ENCODE data around the gene OLFM2. TPM values are rescaled to one million over a fixed set of nuclear protein-coding genes. Genes with fewer than 3 reads are reported as not detected.
"Not testable (repeated sequence)": the region's sequence is repeated elsewhere in the genome, so short reads cannot be mapped to it uniquely, and the experiment has no call there.

The OLFM2 gene
- polyA plus RNA-seq, 3 donors, result 8.7 to 61.4 (median 17.2) TPM

DNA sequence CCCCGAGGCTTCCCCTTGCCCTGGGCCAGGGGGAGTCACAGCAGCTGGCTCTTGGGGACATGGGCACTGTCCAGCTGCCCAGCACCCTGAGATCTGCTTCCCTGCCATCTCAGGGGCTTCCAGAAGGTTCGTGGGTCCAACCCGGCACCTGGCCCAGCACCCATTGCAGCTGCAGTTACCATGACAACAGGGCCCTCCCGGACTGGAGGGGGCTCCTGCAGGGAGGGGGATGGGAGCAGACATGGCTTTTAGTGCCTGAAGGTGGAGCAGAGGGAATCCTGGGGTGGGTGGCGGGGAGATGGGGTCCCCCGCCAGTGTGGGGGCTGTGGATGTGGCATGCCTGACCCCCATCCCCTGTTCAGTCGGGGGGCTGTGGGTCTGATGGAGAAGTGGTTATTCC is 86.5 kb downstream of the OLFM2 start:
- 69 to 86% (median 80%) methylated on average over 7 of the region's 7 CpGs for WGBS, 3 donors
- no peak overlapping the region for H3K27ac ChIP-seq (ENCODE audit: low read depth, low read length)

DNA sequence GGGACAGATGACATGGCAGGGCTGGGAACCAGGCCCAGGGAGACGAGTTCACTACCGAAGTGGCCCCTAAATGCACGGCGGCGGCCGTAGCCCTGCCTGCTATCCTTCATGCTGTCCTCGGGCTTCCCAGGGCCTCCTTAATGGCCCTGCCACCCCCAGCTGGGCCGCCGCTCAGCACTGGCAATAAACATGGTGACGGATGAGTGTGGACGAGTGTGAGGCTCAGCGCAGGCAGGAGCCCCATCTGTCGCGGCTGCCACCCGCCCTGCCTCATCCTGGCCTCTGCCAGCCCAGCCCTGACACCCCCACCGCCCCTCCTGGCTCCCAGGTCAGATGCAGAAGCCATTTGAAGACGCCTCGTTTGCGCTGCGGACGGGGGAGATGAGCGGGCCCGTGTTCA is 87.6 kb downstream of the OLFM2 start:
- WGBS, 3 donors, result 84 to 89% (median 87%) methylated on average over 23 of the region's 23 CpGs

GRCh38 chr19:9848060-9848459 is 88.3 kb downstream of the OLFM2 start:
- H3K27ac ChIP-seq (ENCODE audit: low read depth, low read length), result no peak overlapping the region
- WGBS, 3 donors, result 58 to 92% (median 77%) methylated on average over 4 of the region's 4 CpGs

More for the DNA sequence above, 87.6 kb downstream of the OLFM2 start:
- no peak overlapping the region for H3K27ac ChIP-seq (ENCODE audit: low read depth, low read length)

- 55 to 67% (median 63%) methylated on average over 13 of the region's 13 CpGs for WGBS, 3 donors
- H3K27ac ChIP-seq (ENCODE audit: low read depth, low read length), result no peak overlapping the region
These were observed 89.1 kb downstream of the OLFM2 start for GRCh38 chr19:9847087-9847671.

DNA sequence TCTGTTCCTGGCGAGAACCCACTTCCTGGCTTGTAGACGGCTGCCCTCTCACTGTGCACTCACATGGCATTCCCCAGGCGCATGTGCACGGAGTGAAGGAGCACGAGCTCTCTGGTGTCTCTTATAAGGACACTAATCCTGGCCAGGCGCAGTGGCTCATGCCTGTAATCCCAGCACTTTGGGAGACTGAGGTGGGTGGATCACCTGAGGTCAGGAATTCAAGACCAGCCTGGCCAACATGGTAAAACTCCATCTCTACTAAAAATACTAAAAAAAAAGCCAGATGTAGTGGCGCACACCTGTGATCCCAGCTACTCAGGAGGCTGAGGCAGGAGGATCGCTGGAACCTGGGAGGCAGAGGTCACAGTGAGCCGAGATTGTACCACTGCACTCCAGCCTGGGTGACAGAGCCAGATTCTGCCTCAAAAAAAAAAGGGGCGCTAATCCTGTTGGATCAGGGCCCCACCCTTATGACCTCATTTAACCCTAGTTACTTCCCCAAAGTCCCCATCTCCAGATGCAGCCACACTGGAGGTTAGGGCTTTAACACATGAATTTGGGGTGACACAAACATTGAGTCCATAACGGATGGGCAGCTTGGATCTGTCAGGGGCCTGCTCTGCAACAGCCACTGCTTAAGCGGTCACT is 92.6 kb downstream of the OLFM2 start:
- 92 to 96% (median 94%) methylated on average over 11 to 12 of the region's 12 CpGs for WGBS, 3 donors

GRCh38 chr19:9842834-9843625 is 93.3 kb downstream of the OLFM2 start:
- H3K27ac ChIP-seq (ENCODE audit: low read depth, low read length), result no peak overlapping the region
- 78 to 85% (median 82%) methylated on average over 9 of the region's 9 CpGs for WGBS, 3 donors

More for the DNA sequence above, 92.6 kb downstream of the OLFM2 start:
- H3K27ac ChIP-seq (ENCODE audit: low read depth, low read length), result not testable (repeated sequence)

DNA sequence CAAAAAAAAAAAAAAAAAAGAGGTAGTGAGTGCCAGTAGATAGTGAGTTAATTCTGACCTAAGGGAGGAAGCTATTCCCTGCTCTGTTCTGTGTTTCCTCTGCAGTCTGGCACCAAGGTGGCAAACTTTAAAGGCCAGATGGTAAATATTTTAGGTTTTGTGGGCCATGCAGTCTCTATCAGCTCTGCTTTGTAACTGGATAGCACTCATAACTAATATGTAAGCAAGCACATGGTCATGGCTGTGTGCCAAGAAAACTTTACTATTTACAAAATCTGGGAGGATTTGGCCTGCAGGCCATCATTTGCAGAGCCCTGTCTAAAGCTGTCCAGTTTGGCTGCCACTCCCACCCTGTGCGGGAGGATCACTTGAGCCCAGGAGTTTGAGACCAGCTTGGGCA is 96.9 kb downstream of the OLFM2 start:
- H3K27ac ChIP-seq (ENCODE audit: low read depth, low read length), result no peak overlapping the region
- WGBS, 3 donors, result 50 to 73% (median 53%) methylated on average over 1 of the region's 1 CpG

GRCh38 chr19:9838324-9838723 is 98.0 kb downstream of the OLFM2 start:
- no peak overlapping the region for H3K27ac ChIP-seq (ENCODE audit: low read depth, low read length)
- 94% methylated on average over 15 of the region's 15 CpGs for WGBS, 3 donors

DNA sequence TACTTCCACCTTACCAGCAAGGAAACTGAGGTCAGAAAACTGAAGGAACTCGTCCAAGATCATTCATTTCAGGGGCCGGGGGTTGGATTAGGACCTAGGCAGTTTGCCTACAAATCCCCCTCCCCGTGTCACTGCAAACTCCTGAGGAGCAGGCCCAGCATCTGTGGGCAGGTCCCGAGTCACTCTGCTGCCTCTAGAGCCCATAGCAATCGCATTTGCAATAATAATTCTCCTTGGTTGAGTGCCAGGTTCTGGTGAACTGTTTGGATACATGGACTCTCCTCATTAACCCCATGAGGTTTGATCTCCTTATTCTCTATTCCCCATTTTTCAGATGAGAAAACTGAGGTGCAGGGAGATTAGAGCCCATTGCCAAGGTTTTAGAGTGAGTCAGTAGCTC is 100.3 kb downstream of the OLFM2 start:
- WGBS, 3 donors, result 2 to 6% (median 5%) methylated on average over 5 of the region's 5 CpGs
- no peak overlapping the region for H3K27ac ChIP-seq (ENCODE audit: low read depth, low read length)

GRCh38 chr19:9835507-9835949 is 100.8 kb downstream of the OLFM2 start:
- no peak overlapping the region for H3K27ac ChIP-seq (ENCODE audit: low read depth, low read length)
- WGBS, 3 donors, result 0 to 2% (median 2%) methylated on average over 15 to 28 of the region's 28 CpGs

DNA sequence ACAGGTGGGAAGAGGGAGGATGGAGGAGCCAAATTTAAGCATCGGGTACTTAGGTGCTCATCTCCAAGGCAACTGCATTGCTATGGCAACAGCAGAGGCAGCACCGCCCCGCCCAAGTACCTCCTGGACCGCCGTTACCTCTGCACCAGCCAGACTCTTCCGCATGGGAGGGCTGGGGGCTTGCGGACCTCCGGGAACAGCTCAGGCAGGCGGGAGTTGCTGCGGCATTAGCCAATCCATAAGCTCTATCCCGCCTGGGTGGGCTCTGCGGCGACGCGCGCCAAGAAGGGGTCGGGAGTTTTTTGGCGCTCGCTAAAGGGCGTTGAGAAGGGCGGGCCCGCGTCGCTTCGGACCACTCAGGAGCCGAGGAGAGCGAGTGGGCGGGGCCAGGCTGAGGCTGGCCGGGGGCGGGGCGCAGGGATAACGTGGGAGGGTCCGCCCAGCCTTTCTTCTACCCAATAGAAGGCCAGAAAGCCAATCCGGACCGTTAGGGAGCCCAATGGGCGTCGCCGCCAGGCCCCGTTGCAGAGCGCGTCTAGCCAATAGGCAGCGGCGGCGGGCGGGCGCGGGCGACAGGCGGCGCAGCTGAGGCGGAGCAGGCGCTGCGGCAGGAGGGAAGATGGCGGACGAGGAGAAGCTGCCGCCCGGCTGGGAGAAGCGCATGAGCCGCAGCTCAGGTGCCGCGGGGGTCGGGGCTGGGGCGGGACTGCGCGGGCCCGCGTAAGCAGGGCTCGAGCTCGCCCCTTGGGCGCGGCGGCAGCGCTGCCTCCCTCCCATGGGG is 101.4 kb downstream of the OLFM2 start, which contains the start of gene PIN1:
Gene PIN1 (plus strand): TSS at position 593 of the 781 bp plus-strand sequence. CDS start 27 bp downstream, at position 620.
- no peak within 1 kb of the TSS for H3K27ac ChIP-seq (ENCODE audit: low read depth, low read length)
- WGBS, 3 donors, result 0 to 1% (median 0%) methylated on average over 48 to 73 of the region's 73 CpGs

GRCh38 chr19:9834307-9834725 is 102.0 kb downstream of the OLFM2 start:
- no peak overlapping the region for H3K27ac ChIP-seq (ENCODE audit: low read depth, low read length)
- WGBS, 3 donors, result 60 to 69% (median 63%) methylated on average over 6 of the region's 6 CpGs

GRCh38 chr19:9828551-9829063 is 107.7 kb downstream of the OLFM2 start:
- H3K27ac ChIP-seq (ENCODE audit: low read depth, low read length), result no peak overlapping the region
- WGBS, 3 donors, result 29 to 31% (median 31%) methylated on average over 13 of the region's 13 CpGs

DNA sequence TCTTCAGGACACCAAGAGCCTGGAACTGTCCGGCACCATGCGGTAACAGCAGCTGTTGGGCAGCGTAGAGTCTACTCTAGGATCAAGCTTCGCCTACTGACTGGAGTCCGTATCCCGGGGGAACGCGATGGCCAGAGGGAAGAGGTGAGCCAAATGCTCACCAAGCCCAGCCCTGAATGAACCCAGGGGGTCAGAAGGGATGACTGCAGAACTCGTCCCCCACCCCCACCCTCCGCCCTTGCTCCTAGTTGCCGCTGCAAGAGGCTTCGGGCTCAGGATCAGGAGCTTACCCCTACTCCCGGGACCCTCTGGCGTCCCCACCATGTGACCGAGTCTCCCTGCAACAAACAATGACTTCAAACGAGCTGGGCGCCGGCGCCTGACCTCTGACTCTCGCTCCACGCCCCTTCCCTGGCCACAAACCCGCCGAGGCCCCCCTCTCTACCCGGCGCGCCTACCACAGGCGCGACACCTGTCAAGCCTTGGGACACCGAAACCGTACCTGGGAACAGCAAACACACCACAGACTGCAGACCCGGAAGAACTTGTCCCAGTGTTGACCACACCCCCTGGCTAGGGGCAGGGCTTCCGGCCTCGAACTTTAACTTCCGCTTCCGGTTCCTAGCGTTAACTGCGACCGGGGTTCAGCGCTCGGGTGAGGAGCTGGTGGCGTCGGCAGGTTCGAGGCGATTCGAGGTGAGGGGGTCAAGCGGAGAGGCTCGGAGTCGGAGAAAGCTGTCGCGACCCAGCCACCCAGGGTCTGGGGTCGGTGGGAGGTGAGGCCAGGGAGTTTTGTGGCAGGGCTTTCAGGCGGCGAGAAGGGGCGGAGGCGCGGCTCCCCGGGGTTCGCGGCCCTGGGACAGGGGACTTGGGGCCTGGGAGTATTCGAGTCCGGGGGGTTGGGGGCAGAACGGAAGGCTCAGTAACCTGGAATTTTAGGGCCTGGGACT is 108.8 kb downstream of the OLFM2 start, which contains the start of gene UBL5:
Gene UBL5 (plus strand): TSS at position 630 of the 950 bp plus-strand sequence. CDS start 420 bp downstream, outside the sequence.
- no peak within 1 kb of the TSS for H3K27ac ChIP-seq (ENCODE audit: low read depth, low read length)
- 0 to 1% (median 0%) methylated on average over 62 of the region's 62 CpGs for WGBS, 3 donors

DNA sequence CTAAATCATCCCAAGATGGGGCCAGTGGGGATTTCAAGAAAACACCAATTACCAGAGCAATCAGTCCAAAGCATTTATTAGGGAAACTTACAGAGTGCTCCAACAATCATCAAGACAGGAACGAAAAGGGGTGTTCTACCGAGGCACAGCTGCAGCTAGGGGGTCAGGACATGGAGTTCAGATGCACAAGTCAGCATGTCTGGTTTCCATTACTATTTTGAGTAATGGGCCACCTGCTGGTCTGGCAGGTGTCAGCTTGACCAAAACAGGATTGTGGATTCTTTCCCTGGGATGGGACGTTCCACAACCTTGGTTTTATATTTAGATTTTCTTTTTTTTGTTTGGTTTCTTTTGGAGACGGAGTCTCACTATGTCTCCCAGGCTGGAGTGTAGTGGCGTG is 112.5 kb downstream of the OLFM2 start:
- no peak overlapping the region for H3K27ac ChIP-seq (ENCODE audit: low read depth, low read length)
- 80 to 91% (median 86%) methylated on average over 5 of the region's 5 CpGs for WGBS, 3 donors

GRCh38 chr19:9820034-9820433 is 116.3 kb downstream of the OLFM2 start:
- H3K27ac ChIP-seq (ENCODE audit: low read depth, low read length), result not testable (repeated sequence)
- 89 to 94% (median 91%) methylated on average over 8 of the region's 8 CpGs for WGBS, 3 donors

DNA sequence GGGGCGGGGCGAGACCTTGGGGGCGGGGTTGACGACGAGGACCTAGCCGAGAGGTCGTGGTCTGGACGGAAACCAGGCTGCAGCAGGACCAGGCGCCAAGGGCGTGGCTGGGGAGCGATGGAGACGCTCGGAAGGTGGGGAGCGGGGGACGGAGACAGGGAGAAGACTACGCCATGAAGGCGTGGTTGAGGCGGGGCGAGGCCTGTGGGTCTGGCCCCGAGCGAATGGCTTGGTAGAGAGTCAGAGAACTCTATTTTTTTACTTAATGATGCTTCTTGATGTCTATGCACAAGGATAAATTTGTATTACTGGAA is 116.8 kb downstream of the OLFM2 start:
- H3K27ac ChIP-seq (ENCODE audit: low read depth, low read length), result no peak overlapping the region
- 0 to 1% (median 0%) methylated on average over 21 of the region's 21 CpGs for WGBS, 3 donors

Measured in adipose tissue (tissue), 3 donors.